NCI-H774 (cell line): ENCODE results near the gene DLGAP1.

ENCODE experiments used
- DNase-seq: peaks from one replicate; lab custom pipeline; 2025; lab: John Stamatoyannopoulos, UW

The DLGAP1 gene

DNA sequence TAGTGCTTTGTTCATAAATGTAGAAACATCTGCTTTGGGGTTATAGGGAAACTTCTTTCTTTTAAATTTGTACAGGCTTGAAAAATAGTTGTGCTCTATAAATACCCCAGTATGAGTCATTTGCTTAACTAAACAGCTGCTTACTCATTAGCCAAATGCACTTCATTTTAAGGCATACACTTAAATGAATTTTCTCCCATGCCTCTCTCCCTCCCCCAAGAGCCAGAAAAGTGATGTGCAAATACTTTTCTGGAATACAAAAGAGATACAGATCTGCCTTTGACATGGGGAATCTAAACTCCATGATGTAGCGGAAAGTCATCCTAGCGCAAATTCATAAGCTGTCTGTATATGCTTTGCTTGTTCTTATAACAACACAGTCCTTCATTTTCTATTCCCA is 469.4 kb downstream of the DLGAP1 start:
- no peak for DNase-seq

DNA sequence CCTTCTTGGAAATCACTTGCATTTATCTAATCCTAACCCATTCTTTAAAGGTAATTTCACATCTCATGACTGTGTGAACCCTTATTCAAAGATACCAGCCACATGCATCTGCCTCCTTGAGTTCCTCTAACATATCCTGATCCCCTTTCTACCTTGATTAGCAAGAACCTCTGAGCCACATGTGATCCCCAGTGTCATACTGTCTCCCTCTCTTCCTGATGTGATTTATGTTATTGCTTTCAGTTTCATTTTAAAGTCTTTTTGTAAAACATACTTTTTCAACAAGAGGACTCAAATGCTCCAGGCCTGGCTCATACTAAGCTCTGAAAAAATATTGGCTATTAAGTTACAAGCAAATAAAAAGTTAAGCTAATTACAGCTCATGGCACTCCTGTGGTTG is 470.1 kb downstream of the DLGAP1 start:
- no peak for DNase-seq

DNA sequence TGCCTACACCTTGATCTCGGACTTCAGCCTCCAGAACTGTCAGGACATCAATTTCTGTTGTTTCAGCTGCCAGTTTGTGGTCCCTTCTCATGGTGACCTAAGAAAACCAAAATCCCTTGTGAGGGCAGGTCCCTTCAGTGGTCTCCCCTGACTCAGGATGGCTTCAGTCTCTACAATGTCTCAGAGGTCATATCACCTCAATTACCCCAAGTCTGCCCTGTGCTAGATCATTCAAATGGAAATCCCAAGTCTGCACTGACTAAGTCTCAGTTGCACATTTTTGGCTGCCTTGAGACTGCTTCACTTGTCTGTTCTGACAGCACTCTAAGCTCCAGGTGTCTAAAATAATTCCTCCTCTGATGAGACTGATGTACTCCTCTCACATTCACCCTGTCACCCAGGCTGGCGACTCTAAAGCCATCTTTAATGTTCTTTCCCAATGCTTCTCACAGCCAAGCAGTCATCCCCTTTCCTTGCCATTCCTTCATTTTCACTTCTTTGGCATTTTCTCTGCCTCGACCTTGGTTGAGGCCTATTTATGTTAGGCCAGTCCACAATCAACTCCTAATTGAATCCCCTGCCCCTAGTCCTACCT is 470.8 kb downstream of the DLGAP1 start:
- DNase-seq, result no peak

DNA sequence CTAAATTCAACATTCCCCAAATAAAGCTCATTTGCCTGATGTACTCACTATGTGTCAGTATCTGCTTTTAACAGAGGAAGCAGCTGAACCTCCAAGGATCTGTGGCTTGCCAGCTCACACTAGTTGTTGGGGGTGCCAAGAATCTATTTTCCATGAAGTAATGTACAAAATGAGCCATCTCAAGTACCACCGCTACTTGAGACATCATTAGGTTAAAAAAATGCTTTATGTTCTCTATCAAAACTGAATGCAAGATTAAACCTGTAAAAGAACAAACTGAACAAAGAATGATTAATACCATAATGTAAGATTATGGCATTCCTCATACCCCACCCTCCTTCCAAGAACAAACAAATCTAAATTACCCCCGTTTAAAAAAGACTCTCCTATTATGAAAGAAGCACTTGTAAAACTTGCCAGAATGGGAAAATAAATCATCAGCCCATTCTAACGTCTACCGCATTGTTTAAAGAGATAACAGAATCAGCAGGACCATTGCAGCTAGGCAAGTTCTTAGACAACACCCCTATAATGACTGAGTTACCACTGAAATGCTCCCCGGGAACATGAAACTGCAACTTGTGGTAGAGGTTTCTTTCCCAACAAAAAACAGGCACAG is 471.6 kb downstream of the DLGAP1 start:
- DNase-seq, result no peak

DNA sequence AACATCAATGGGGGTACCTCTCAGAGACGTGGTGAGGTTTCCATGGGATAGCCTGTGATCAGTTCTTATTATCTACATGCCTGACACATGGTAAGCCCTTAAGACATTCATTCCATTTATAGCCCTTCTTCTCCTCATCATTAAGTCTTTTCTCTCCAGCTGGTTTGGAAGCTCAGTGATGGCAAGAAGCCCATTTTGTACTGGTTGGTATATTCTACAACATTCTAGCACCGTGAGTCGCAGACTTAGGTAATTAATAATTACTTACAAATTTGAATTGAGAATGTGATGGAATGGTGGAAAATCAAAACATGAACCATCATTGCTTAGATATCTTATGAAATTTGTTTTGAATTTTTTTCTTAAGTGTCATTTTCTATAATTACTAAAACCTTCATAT is 472.6 kb downstream of the DLGAP1 start:
- DNase-seq, result no peak

DNA sequence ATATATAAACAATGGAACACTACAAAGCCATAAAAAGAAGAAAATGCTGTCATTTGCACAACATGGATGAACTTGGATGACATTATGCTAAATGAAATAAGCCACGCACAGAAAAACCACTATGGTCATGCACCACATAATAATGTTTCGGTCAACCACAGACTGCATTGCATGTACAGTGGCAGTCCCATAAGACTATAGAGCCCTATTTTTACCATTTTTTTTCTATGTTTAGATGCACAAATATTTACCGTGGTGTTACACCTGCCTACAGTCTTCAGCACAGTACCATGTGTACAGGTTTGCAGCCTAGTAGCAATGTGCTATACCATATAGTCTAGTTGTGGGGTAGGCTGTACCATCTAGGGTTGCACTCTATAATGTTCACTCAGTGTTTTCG is 476.1 kb downstream of the DLGAP1 start:
- DNase-seq, result no peak

DNA sequence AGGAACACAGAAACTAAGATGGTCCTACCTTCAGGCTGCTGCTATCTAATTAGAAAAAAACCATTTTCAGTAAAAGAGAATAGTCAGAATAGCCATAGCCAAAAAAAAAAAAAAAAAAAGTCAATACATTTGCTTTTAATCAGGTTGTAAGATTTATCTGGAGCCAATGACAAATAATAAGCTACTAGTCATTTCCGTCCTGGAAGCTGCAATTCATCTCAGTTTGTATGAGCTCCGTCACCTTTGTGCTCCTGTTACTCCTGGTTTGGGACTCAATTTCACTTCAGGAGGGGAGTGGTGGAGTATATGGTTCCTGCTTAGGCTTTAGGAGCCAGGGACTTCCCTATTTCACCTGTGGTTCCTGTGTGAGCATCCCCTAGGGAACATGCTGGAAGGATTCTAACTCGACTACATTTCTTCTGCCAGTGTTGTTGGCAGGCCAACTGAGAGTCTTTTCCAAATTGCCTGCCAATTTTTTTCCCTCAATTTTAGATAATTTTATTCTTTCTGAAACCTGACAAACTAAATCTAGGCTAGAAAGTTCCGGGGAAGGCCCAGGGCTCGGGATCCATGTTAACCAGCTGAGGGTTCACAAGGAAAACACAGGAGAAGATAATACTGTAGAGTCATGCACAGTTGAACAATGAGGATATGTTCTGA is 481.8 kb downstream of the DLGAP1 start:
- no peak for DNase-seq

DNA sequence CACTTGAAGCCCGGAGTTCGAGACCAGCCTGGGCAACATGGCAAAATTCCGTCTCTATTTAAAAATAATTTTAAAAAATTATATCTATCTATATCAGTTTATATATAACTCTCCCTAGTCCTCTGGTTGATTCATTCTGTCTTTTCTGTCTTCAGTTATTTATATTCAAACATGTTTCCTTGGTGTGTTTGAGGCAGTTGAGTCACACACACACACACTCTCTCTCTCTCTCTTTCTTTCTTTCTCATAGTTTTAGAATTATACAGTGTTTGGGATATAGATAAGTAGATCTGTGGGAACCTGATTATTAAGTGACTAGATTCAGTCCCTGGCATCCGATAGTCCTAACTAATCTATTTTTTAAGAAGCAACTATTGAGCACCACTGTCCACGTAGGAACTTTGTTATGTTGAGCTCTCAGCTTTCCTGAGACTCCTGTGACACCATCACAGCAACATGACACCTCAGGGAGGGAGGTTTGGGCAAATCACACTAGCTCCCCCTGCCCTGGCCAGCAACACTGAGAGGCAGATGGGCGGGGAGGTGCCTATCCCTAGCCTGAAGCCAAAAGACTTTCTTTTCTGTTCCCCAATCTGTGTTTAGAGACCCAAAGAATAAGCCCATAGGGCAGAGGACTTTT is 482.7 kb downstream of the DLGAP1 start:
- DNase-seq, result no peak

DNA sequence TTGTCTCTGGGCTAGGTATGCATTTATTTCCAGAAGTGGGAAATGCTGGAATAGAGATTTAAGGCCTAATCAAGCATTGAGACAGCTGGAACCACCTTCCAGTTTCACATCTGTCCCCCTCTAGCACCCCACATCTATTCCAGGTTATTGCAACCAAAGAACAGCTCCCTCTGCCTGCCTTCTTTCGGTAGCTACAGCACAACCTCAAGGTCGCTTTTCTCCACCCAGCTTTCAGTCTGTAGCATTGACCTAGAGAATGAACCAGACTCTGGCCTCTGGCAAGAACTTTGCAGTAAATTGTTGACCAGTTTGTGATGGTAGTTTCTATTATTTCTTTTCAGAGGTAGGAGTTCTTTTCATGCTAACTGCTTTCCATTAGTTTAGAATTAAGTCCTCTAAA is 484.2 kb downstream of the DLGAP1 start:
- DNase-seq, result no peak

DNA sequence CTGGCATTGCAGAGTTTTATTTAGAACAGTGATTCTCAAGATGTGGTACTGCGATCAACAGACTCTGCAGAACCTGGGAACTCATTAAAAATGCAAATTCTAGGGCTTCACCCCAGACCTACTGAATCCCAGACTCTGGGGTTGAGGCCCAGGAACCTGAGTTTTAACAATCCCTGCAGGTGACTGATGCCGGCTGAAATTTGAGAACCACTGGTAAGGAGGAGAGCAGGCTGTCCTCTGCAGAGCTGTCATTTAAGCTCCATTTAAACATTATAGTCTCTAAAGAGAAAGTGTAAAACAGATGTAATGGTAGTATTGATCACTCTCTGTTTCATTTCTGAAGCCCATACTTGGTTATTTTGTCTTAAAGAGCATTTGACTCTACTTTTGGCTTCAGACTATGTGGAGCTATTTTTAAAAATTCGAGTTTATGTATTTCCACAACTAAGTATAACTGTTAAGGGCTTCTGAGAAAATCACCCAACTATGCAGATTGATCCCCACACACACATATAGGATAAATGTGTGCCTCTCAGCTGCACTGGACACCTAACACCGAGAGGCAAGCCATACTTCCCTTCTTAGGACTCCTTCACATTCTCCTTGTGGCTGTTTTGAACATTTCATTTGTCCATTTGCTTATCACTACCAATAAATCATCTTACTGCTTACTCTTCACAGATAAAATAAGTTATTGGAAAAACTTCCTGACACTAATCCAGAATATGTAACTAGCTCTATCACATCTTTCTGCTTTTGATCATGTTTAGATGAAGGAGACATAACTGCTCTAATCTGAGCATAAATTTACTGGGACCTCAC is 487.5 kb downstream of the DLGAP1 start:
- no peak for DNase-seq

DNA sequence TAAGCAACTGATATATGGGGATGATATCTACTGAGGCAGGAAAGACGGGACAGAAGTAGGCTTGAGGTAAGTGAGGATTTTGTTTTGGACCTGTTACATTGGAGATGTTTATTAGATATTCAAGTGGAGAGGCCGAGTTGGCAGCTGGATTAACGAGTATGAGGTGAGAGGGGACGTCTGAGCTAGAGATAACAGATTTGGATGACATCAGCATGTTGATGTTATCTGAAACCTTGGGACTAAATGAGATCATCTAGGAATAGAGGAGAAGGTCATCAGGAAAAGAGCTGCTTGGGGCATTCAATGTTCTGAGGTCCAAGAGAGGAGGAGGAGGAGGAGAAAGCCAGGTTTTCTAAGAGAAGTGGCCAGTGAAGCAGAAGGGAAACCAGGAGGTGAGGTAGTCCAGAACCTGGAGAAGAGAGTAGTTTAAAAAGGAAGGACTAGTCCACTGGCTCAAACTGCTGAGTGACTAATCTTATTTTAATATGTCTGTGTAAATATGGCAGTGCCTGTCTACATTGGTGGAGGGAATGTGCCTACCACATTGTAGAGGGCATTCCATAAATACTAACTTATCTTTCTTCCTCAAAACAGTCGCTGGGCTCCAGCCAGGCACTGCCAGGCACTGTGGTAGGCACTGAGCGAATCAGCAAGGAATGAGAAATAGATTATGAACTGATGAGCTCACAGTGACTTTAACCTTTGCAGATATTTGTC is 488.3 kb downstream of the DLGAP1 start:
- no peak for DNase-seq

DNA sequence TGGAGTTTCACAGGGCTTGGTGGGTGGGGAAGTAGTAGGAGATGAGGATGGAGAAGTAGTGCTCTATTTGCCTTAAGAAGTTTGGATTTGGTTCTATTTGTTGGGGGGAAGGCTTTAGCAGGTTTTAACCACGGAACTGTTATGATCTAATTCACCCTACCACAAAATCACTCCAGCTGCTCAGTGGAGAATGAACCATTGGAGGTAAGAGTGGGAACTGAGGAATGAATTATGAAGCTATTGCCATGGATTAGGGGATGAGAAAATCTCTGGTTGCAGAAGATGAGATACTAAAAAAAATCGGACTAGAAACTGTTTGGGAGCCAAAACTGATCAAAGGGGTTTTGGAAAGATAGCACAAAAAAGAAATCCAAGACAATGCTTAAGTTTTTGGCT is 488.9 kb downstream of the DLGAP1 start:
- no peak for DNase-seq

DNA sequence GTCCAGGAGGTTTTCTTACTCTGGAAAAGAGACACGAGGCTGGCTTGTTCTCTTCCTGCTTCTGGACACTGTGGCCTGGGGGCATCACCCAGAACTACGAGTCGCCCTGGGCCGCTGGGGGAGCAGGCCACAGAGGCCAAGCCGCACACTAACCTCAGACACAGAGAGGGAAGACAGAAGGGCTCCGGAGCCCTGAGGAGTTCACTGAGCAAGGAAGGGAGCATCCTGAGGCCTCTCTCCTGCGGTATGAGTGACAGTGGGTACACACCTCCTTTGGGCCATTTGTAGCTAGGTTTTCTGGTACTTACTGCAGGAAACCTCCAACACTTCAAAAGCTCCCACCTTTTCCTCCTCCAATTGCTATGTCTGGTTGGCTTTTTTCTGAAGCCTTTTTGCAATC is 494.1 kb downstream of the DLGAP1 start:
- DNase-seq, result no peak

DNA sequence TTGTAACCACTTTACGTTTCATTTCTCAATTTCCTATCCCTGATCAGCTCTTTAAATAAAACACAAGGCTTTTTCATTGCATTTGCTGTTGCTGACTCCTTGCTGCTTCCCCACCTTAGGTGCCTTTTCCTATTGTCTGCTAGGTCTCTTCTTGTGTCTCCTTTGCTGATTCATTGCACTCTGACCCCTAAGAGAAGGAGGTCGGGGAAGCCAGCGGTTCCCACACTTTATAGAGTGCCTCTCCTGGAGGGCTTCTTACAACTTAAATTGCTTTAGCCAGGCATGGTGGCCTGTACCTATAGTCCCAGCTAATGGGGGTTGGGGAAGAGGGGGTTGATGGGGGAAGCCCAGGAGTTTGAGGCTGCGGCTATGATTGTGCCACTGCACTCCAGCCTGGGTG is 495.0 kb downstream of the DLGAP1 start:
- no peak for DNase-seq

DNA sequence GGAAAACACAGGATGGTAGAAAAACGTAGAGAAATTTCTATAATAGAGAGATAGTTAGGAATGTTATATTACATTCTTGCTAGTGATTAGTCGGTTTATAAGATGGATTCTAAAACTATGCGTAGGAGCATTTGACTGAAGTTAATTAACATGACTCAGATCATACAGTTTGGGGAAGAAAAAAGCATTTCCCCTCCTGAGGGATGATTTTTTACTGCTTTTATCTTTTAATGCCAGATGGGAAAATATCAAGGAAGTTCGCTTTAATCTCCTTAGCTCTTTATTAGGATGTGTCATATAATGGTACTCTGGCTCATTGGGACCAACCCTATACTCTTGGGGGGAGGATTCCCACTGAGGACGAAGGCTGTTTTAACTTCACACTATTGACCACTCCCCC is 503.1 kb downstream of the DLGAP1 start:
- no peak for DNase-seq

DNA sequence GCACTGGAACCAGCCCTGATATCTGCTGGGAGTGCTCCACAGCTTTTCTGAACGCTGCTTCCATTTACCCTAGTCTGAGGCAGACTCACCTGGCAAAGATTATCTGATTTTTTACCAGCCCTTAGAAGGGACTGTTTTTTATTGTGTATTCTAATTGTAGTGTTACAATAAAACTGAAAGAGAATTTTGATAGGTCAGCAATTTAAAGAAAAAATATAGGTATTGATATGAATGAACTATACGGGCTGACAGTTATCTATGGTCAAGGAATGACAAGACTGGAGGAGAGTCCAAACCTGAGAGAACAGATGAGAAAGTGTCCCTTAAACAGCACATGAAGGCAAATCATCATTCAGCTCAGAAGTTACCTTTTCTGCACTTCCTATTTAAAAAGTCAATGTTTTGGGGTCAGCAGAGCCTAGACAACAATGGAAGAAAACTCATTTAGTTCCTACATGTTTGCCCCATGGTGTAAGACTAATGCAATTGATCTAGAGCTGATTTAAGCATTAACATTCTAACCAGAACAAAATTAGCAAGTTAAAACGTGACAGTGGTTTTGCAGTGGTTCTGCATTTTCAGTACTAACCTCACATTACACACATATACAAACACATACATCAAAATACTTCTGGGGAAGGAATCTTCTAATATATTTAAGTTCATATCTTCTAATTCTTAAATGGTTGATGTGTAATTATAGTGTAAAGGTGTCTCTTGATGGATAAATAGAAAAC is 504.3 kb downstream of the DLGAP1 start:
- DNase-seq, result no peak

DNA sequence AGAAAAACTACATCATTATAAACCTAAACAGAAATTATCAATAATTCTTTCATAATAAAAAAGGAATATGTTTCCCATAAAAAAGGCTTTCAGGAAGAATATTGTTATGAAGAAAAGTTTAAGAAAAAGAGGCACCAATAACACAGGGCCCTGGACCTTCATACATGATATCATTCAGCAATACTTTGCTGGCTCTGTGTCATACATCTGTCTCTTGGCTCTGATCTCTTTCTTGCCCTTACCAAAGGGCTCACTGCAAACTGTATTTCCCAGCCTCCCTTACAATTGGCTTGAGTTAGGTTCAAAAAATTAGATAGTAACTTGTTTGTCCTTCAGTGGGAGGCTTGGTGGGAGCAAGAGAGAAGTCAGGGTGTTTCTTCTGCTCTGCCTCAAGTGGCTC is 506.1 kb downstream of the DLGAP1 start:
- no peak for DNase-seq

DNA sequence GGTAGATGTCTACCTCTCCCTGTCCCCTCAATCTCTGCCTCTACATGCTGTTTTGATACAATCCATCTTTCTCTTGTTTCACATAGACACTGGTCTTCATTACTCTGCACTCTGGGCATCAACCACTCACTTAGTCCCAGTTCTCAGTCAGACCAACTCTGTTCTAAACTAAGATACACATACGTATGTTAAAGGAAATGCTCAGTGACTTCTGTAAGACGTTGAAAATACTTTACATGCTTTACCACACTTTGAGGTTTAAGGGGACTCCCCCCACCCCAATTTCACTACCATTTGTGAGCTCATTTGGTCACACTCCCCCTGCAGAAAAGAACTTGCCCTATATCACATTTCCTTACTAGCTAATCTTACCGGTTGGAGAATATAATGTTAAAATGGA is 507.7 kb downstream of the DLGAP1 start:
- DNase-seq, result no peak

DNA sequence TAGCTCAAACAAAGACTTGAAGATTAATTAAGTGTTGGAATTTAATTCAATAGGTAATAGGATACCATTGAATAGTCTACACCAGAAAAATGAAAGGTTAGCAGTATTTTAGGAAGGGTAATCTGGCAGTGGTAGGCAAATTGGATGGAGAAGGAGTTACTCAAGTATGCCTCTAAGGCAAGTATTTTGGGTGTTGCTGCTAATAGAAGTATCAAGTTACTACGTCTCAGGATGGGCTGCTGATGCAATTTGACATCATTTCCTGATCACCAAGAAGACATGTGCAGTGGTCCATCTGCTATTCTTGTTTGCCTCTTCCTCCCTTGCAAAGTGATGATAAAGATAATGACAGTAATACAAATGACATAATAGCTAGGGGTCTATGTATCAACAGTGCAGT is 519.8 kb downstream of the DLGAP1 start:
- DNase-seq, result no peak

DNA sequence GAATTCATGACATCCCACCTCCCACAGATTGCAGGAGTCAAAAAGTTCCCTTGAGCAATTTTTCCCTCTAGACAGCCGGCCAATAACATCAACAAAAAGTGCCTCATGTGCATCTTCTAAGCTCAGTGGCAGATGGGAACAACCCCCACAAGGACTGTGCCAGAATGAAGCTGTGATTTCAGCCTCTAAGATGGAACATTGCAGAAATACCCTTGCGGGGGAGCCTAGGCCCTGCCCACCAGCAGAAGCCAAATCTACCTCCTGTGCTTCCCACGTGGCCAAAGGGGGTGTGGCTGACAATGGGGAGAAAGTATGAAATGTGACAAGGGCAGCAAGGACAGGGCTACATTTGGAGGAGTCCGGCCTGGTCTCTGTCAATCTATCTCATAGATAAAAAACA is 522.8 kb downstream of the DLGAP1 start:
- DNase-seq, result no peak

DNA sequence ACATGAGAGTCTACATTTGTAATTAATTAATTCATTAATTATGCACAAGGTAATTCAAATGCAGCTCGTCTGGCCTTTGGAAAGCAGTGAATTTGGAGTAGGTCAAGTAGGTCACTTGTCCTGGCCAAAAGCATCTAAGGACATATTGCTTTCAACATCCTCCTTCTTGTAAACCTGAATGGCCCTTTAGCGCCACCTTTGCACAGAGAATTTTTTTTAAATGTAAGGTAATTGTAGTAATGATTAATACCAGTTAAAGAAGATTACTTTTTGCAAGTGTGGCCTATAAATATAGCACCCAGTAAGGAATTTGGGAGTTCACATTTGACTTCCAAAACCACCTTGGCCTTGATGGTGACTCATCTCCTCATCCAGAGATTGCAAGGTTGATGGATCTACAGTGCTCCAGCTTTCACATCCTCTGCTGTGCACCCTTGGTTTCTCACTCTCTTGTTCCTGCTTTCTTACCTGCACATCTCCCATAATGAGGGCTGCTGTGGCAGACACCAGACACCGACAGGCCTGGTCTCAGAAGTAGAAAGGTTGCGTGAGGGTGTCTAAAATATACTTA is 523.5 kb downstream of the DLGAP1 start:
- no peak for DNase-seq
